GM12878 (cell line): ENCODE results near the gene KLHL26. TPM values are rescaled to one million over a fixed set of nuclear protein-coding genes. Genes with fewer than 3 reads are reported as not detected.

Source experiments
- ATAC-seq: fragments of 200-7000 bp; cut with Tn5 transposase; 3 replicates; pipeline ENCODE4 v1.9.1; 2020; ENCODE audit warnings: mild to moderate bottlenecking, moderate library complexity
- BruUV-seq: library from RNA; stranded (reverse); fragments of 400-500 nt; replicated peaks from 2 replicates; lab custom pipeline; 2021; lab: Mats Ljungman, UMichigan
- CTCF ChIA-PET: fragments of 300-600 bp; sonication (Branson Sonifier 250); formaldehyde crosslinking; extraction: SDS; loops from one replicate; lab custom pipeline; 2021; ENCODE audit warnings: inconsistent platforms; lab: Yijun Ruan, JAX
- POLR2A ChIA-PET: fragments of 350-600 bp; formaldehyde crosslinking; extraction: SDS; loops from one replicate; lab custom pipeline; 2021; ENCODE audit warnings: inconsistent platforms; lab: Charles Lee
- RAD21 ChIA-PET: fragments of 300-600 bp; sonication (Branson Sonifier 250); formaldehyde crosslinking; loops from one replicate; lab custom pipeline; 2023; ENCODE audit warnings: antibody characterized with exemption; ENCODE audit not compliant: unreplicated experiment; lab: Charles Lee
- SMC1A ChIA-PET: fragments of 300-600 bp; sonication (Branson Sonifier 250); formaldehyde crosslinking; loops from one replicate; lab custom pipeline; 2023; ENCODE audit not compliant: unreplicated experiment, uncharacterized antibody; lab: Charles Lee
- DNase-seq: peaks from one replicate; pipeline ENCODE4 v3.0.0-alpha.2; 2011; ENCODE audit warnings: low read depth, low spot score
- FAIRE-seq: peaks from 3 replicates; lab custom pipeline; 2011; peaks lifted over from hg19 to GRCh38; lab: Jason Lieb, UNC
- H2AFZ ChIP-seq: 2 replicates; pipeline ENCODE4 v1.6.0; 2011; ENCODE audit warnings: low read depth, low read length, control low read depth; ENCODE audit not compliant: control insufficient read depth
- H3K27ac ChIP-seq: 2 replicates; pipeline ENCODE4 v1.5.1; 2011; ENCODE audit warnings: control low read depth; ENCODE audit not compliant: control insufficient read depth, insufficient read depth
- H3K27me3 ChIP-seq, 2 experiments: replicated peaks in 1 of 2; 2 replicates each; pipeline versions ENCODE4 v1.6.0 to v1.6.1; 2011; ENCODE audit warnings: low read length in 1 of 2; ENCODE audit not compliant: control insufficient read depth in 2 of 2, insufficient read depth in 2 of 2
- H3K36me3 ChIP-seq, 2 experiments: 2 replicates each; pipeline ENCODE4 v1.5.1; 2011; ENCODE audit warnings: low read length in 1 of 2; ENCODE audit not compliant: control insufficient read depth in 2 of 2, insufficient read depth in 2 of 2
- H3K4me1 ChIP-seq: 2 replicates; pipeline ENCODE4 v1.6.1; 2011; ENCODE audit warnings: mild to moderate bottlenecking, low read length, moderate library complexity, mixed read lengths; ENCODE audit not compliant: control insufficient read depth, insufficient read depth
- H3K4me2 ChIP-seq: 2 replicates; pipeline ENCODE4 v1.6.0; 2011; ENCODE audit warnings: control low read depth; ENCODE audit not compliant: control insufficient read depth, insufficient read depth
- H3K4me3 ChIP-seq: fragments of 200-600 bp; sonication (generic); 2 replicates; pipeline ENCODE4 v1.5.1; 2016
- H3K79me2 ChIP-seq: 2 replicates; pipeline ENCODE4 v1.6.0; 2011; ENCODE audit warnings: low read length; ENCODE audit not compliant: control insufficient read depth, insufficient read depth
- H3K9ac ChIP-seq: 2 replicates; pipeline ENCODE4 v1.8.0; 2011; ENCODE audit warnings: low read length, control low read depth, mixed read lengths; ENCODE audit not compliant: control insufficient read depth, insufficient read depth
- H3K9me3 ChIP-seq: replicated peaks from 3 replicates; pipeline ENCODE4 v1.5.1; 2011; ENCODE audit warnings: mild to moderate bottlenecking, low read length; ENCODE audit not compliant: control insufficient read depth, insufficient read depth
- H4K20me1 ChIP-seq: 2 replicates; pipeline ENCODE4 v1.6.0; 2011; ENCODE audit not compliant: control insufficient read depth, insufficient read depth
- ATF7 ChIP-seq: fragments of 450-650 bp; IDR thresholded peaks from 2 replicates; pipeline ENCODE4 v1.6.1; 2016; ENCODE audit warnings: low read depth, mild to moderate bottlenecking
- BHLHE40 ChIP-seq, 2 experiments: fragments of 450-650 bp in 1 of 2; IDR thresholded peaks; 2 replicates each; pipeline ENCODE4 v1.6.1; 2011 to 2017; ENCODE audit warnings: low read depth in 2 of 2, borderline replicate concordance in 1 of 2, improper control_type of control experiment in 1 of 2, low read length in 1 of 2, mild to moderate bottlenecking in 1 of 2
- ETV6 ChIP-seq, 2 experiments: fragments of 450-650 bp in 1 of 2; IDR thresholded peaks in 1 of 2; conservative IDR thresholded peaks in 1 of 2; 2 replicates each; pipeline ENCODE4 v1.6.1; 2014; ENCODE audit warnings: antibody characterized with exemption in 1 of 2, borderline replicate concordance in 1 of 2, low read depth in 1 of 2, mild to moderate bottlenecking in 1 of 2, moderate library complexity in 1 of 2
- GATAD2B ChIP-seq: fragments of 450-650 bp; conservative IDR thresholded peaks from 2 replicates; pipeline ENCODE4 v1.6.1; 2017; ENCODE audit warnings: low read depth, mild to moderate bottlenecking, moderate library complexity
- YBX1 ChIP-seq: fragments of 450-650 bp; IDR thresholded peaks from 2 replicates; pipeline ENCODE4 v1.6.1; 2016; ENCODE audit warnings: antibody characterized with exemption
- WGBS: methylation state at CpG from one replicate; pipeline ENCODE4 v1.1.6; 2016; ENCODE audit warnings: low lambda C conversion rate; ENCODE audit not compliant: insufficient replicate concordance, insufficient coverage; ENCODE audit errors: missing lambda C conversion rate; 5-methylcytosine and 5-hydroxymethylcytosine counted together
- in situ Hi-C: fragments of 300-500 bp; cut with MboI; formaldehyde crosslinking; loops from 9 replicates; pipeline ENCODE4 v1.14.3; 2018; ENCODE audit warnings: mixed read lengths
- intact Hi-C: fragments of 100-400 bp; cut with micrococcal nuclease; formaldehyde crosslinking; loops from one replicate; pipeline ENCODE4 v1.14.2; 2022; ENCODE audit not compliant: unreplicated experiment
- polyA plus RNA-seq, 11 experiments: library from polyadenylated mRNA; depleted of rRNA in 4 of 11; unstranded in 6 of 11; stranded (reverse) in 5 of 11; fragments of >200 nt; fragmentation: Nextera tagmentation in 4 of 11; fragmentation: Illumina TruSeq in 1 of 11; extraction: Ambion mirVana in 4 of 11; extraction: Trizol in 1 of 11; gene quantifications; 1 replicate in 1 of 11; 2 replicates in 10 of 11; pipeline versions ENCODE4 v1.2.1 to v1.2.3, GENCODE V29; 2011 to 2016; ENCODE audit warnings: inconsistent platforms in 2 of 11, missing spikeins in 2 of 11, low read depth in 1 of 11
- total RNA-seq, 4 experiments: library from RNA; depleted of rRNA in 3 of 4; stranded (reverse); fragments of >200 nt in 3 of 4; fragmentation: Illumina TruSeq in 1 of 4; extraction: Trizol in 1 of 4; gene quantifications; 2 replicates each; pipeline versions ENCODE4 v1.2.1 to v1.2.3, GENCODE V29; 2013 to 2021
- TF ChIP-seq, protein P1 (sequence below): fragments of 450-650 bp; formaldehyde crosslinking; IDR thresholded peaks from 2 replicates; pipeline ENCODE4 v1.4.0; 2022; ENCODE audit warnings: mild to moderate bottlenecking, moderate library complexity

KLHL26 gene
- total and polyA plus RNA-seq, 10 of the 15 experiments (the other 5 are each of a cell fraction or from before 2014, with no cell fraction given), result 0.18 to 14.6 (median 2.9) TPM

DNA sequence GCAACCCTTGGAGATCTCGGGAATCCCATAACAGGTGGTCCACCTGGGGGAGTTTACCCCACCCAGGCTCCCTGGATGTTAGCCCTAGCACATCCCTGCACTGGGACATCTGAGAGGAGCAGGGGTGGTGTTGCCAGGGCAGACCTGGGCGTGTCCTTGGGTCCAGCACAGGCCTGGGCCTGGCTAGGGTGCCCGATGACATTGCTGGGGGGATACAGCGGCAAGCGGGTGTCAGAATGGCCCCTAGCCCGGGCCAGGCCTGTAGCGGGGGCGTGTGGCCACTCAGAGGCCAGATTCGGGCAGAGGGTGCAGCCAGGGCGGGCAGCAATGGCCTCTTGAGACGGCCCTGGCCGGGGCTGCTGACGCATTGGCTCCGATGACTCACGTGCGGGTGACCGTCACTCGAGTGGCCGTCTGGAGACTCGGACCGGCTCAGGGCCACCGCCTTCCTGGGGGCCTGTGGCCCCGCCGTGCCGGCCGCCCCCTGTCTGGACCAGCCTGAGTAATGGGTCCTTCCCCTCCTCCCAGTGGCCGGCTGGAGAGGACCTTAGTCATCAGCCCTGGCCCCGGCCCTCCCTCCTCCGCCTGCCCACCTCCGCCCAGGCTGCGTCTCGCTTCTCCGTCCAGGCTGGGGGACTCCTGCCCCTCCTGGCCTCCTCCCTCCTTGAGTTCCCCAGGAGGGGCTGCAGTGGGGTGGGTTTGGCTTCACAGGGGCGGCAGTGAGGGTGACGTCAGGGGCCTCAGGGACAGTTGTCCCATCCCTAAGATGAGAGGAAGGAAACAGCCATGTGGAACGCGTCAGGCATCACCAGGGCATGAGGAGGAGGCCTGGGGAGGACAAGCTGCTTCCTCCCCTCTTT is 23.5 kb downstream of the KLHL26 start:
- Histone ChIP-seq H3K9me3 (no peaks in the 10 kb centered on the region; the same call in 2 of the 3 replicates), H3K79me2 (no peaks in the 10 kb centered on the region), H3K4me2 (no peak overlapping the region), H3K27ac (no peak overlapping the region), H3K36me3 (peaks cover 0 to under 1% of the 10 kb centered on the region in 2 experiments; a peak in 1 of 4 replicates), H4K20me1 (no peaks in the 10 kb centered on the region; the same call in 1 of the 2 replicates), H2AFZ (no peak overlapping the region), H3K9ac (no peak overlapping the region), H3K27me3 (no peaks in the 10 kb centered on the region), H3K4me1 (peaks cover 18% of the 10 kb centered on the region; the same call in 1 of the 2 replicates), H3K4me3 (no peak overlapping the region)
- FAIRE-seq, result no peak
- ChIA-PET SMC1A (no interaction called here), RAD21 (no interaction called here), POLR2A (no interaction called here), CTCF (no interaction called here)
- 91% methylated on average over 26 of the region's 37 CpGs for WGBS
- no peak for DNase-seq
- in situ Hi-C loops (no loop called here), intact Hi-C loops (no loop called here)
- ATAC-seq, result no peak
- BruUV-seq, result no TSS peak
- TF ChIP-seq GATAD2B, result no peak

DNA sequence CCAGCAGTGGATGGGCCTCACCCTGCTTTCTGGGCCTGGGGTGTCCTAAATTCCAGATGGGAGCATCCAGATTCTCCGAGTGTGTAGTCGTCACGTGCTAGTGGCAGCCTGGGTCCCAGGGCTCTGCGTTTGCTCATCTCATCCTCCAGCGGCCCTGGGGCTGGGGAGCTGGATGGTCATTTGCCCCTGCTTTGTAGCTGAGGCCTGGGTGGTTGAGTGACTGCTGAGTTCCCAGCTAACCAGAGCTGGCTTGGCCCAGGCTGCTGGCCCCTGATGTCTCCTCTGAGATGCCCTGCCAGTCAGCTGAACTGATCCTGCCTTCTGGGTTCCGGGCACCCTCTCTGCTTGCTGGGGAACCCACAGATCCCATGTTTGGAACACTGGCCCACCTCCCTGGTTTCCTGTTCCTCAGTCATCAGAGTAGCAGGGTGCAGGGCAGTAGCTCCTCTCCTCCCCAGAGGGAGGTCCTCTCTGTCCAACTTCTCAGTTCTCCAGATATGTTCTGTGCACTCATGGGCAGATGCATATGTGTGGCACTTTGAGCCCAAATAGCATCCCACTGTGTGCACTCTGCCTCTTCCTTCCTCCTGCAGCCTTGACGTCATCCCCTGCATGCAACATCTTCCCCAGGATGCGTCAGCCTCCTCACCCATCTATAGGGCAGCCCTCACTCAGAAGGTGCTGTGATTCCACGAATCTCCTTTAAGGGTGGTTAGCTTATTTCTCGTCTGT is 24.3 kb downstream of the KLHL26 start:
- CTCF ChIA-PET, result no interaction called here
- Histone ChIP-seq H3K36me3 (peaks cover 0 to 1% of the 10 kb centered on the region in 2 experiments; a peak in 1 of 4 replicates), H3K4me1 (peaks cover 18% of the 10 kb centered on the region; the same call in 1 of the 2 replicates), H3K4me3 (no peak overlapping the region), H3K27me3 (no peaks in the 10 kb centered on the region), H2AFZ (no peak overlapping the region), H3K79me2 (no peaks in the 10 kb centered on the region), H3K9ac (no peak overlapping the region), H4K20me1 (no peaks in the 10 kb centered on the region; the same call in 1 of the 2 replicates), H3K9me3 (no peaks in the 10 kb centered on the region; the same call in 2 of the 3 replicates), H3K4me2 (no peak overlapping the region), H3K27ac (no peak overlapping the region)
- RAD21 ChIA-PET, result interaction anchor here (0.7 kb wide), 1 partner anchor 141 kb away, joined by 3 read pairs; no protein-coding TSS in a partner anchor
- DNase-seq, result no peak
- no TSS peak for BruUV-seq
- no peak for FAIRE-seq
- intact Hi-C loops (no loop called here), in situ Hi-C loops (no loop called here)
- POLR2A ChIA-PET, result no interaction called here
- ATAC-seq, result no peak
- WGBS, result 72% methylated on average over 10 of the region's 10 CpGs
- SMC1A ChIA-PET, result no interaction called here
- no peak for TF ChIP-seq ATF7
- no peak for TF ChIP-seq ETV6 (conservative IDR thresholded peaks at IDR 0.05 in 1 of 2, IDR thresholded peaks at IDR 0.05 in 1 of 2; ENCODE audit: borderline replicate concordance in 1 of 2, low read depth in 1 of 2)
- no peak for TF ChIP-seq BHLHE40 (IDR thresholded peaks at IDR 0.05; ENCODE audit: borderline replicate concordance in 1 of 2, low read depth in 2 of 2, low read length in 1 of 2)
- TF ChIP-seq YBX1, result no peak
- TF ChIP-seq, protein P1, sequence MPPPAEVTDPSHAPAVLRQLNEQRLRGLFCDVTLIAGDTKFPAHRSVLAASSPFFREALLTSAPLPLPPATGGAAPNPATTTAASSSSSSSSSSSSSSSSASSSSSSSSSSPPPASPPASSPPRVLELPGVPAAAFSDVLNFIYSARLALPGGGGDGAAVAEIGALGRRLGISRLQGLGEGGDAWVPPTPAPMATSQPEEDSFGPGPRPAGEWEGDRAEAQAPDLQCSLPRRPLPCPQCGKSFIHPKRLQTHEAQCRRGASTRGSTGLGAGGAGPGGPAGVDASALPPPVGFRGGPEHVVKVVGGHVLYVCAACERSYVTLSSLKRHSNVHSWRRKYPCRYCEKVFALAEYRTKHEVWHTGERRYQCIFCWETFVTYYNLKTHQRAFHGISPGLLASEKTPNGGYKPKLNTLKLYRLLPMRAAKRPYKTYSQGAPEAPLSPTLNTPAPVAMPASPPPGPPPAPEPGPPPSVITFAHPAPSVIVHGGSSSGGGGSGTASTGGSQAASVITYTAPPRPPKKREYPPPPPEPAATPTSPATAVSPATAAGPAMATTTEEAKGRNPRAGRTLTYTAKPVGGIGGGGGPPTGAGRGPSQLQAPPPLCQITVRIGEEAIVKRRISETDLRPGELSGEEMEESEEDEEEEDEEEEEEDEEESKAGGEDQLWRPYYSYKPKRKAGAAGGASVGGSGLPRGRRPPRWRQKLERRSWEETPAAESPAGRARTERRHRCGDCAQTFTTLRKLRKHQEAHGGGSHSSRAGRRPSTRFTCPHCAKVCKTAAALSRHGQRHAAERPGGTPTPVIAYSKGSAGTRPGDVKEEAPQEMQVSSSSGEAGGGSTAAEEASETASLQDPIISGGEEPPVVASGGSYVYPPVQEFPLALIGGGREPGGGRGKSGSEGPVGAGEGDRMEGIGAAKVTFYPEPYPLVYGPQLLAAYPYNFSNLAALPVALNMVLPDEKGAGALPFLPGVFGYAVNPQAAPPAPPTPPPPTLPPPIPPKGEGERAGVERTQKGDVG (CRISPR knock-in tag), result no peak
